AG04450 (cell line): ENCODE data around the gene LRMDA. TPM values are rescaled to one million over a fixed set of nuclear protein-coding genes. Genes with fewer than 3 reads are reported as not detected.
"Not testable (repeated sequence)": the region's sequence is repeated elsewhere in the genome, so short reads cannot be mapped to it uniquely, and the experiment has no call there.

Experiments
- CTCF ChIA-PET: fragments of 300-600, 350-600 bp; formaldehyde crosslinking; extraction: SDS; loops from one replicate; lab custom pipeline; 2022; ENCODE audit warnings: antibody characterized with exemption, inconsistent platforms; lab: Charles Lee
- POLR2A ChIA-PET: fragments of 350-600 bp; formaldehyde crosslinking; extraction: SDS; loops from one replicate; lab custom pipeline; 2021; ENCODE audit warnings: antibody characterized with exemption, inconsistent platforms; lab: Yijun Ruan, JAX
- DNase-seq: peaks from one replicate; pipeline ENCODE4 v3.0.0-alpha.2; 2011; ENCODE audit warnings: low read depth, low spot score
- H3K27ac ChIP-seq: one replicate; pipeline ENCODE4 v1.5.1; 2012; ENCODE audit warnings: low read depth, low read length, control low read depth
- H3K27me3 ChIP-seq: one replicate; pipeline ENCODE4 v1.6.0; 2012; ENCODE audit warnings: low read length; ENCODE audit not compliant: control insufficient read depth, insufficient read depth
- H3K4me3 ChIP-seq: 2 replicates; pipeline ENCODE4 v1.5.1; 2011; ENCODE audit warnings: mild to moderate bottlenecking, low read depth, low read length, control low read depth
- H3K9me3 ChIP-seq: 2 replicates; pipeline ENCODE4 v1.5.1; 2012; ENCODE audit warnings: low read length; ENCODE audit not compliant: control insufficient read depth, insufficient read depth
- CTCF ChIP-seq: IDR thresholded peaks from 2 replicates; pipeline ENCODE4 v1.5.1; 2011; ENCODE audit warnings: low read depth, low read length, control low read depth, inconsistent platforms
- polyA plus RNA-seq: library from polyadenylated mRNA; depleted of rRNA; stranded (reverse); fragments of >200 nt; gene quantifications from 2 replicates; pipeline ENCODE4 v1.2.3, GENCODE V29; 2011

Gene LRMDA
- polyA plus RNA-seq, 1 experiment: 0.12 TPM

DNA sequence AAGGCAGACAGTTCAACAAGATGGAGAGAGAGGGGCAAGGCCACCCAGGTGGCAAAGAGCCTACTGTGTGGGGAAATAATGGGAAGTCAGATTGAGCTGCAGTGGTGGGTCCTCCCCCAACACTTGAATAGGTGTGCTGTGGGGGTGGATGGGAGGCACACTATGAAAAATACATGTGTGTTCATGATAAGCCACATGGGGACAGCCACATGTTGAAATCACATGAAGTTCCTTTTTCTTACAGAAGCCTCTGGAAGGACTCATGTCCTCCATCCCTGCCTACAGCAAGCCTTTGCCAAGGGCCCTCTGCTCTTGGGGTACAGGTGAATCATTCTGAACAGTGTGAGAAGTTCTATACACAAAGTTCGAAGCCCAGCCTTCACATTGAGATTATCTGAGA lies 310.9 kb downstream of the LRMDA start:
- Histone ChIP-seq H3K27ac (no peak overlapping the region), H3K27me3 (peaks cover 2% of the 10 kb centered on the region), H3K9me3 (no peaks in the 10 kb centered on the region), H3K4me3 (no peak overlapping the region)
- no peak for DNase-seq
- TF ChIP-seq CTCF: no peak
- CTCF ChIA-PET: no interaction called here
- POLR2A ChIA-PET: no interaction called here

DNA sequence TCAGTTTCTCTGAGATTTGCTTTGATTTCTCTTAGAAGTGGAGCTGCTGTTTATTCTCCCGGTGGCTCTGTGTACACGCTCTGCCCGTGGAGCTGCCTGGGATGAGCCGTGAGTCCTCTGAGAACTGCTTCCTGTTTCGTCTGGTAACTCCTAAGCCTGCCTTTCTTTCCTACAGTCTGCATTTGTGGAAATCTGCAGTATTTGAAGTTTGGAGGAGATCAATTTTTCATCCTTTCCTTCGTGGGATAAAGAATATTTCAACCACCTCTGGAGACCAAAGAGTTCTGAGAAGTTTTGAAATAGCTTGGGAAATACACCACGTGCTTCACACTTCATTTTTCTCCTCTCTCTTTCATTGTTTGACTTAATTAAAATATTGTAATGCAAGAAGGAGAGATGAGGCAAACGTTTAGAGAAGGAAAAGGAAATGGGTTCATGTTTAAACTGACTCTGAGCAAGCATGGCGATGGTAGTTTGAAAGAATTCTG lies 311.9 kb downstream of the LRMDA start:
- no peak for TF ChIP-seq CTCF
- no peak overlapping the region for H3K27ac ChIP-seq
- ChIA-PET POLR2A (no interaction called here), CTCF (no interaction called here)
- H3K9me3 ChIP-seq: no peaks in the 10 kb centered on the region
- peaks cover 2% of the 10 kb centered on the region for H3K27me3 ChIP-seq
- no peak overlapping the region for H3K4me3 ChIP-seq
- no peak for DNase-seq

GRCh38 chr10:75744261-75744660 lies 312.8 kb downstream of the LRMDA start:
- no peak overlapping the region for H3K27ac ChIP-seq
- TF ChIP-seq CTCF: no peak
- ChIA-PET CTCF (no interaction called here), POLR2A (no interaction called here)
- no peak overlapping the region for H3K4me3 ChIP-seq
- H3K9me3 ChIP-seq: no peaks in the 10 kb centered on the region
- H3K27me3 ChIP-seq: peaks cover 2% of the 10 kb centered on the region
- DNase-seq: no peak

- Histone ChIP-seq H3K27ac (no peak overlapping the region), H3K9me3 (no peaks in the 10 kb centered on the region), H3K27me3 (peaks cover 2% of the 10 kb centered on the region), H3K4me3 (no peak overlapping the region)
- no peak for DNase-seq
- ChIA-PET POLR2A (interaction anchor here (0.6 kb wide), 1 partner anchor 539 kb away, joined by 4 read pairs; no protein-coding TSS in a partner anchor), CTCF (interaction anchor here (0.6 kb wide), 1 partner anchor 10 kb away, joined by 3 read pairs; no protein-coding TSS in a partner anchor)
- TF ChIP-seq CTCF: no peak
These were observed 314.9 kb downstream of the LRMDA start for GRCh38 chr10:75746356-75746755.

DNA sequence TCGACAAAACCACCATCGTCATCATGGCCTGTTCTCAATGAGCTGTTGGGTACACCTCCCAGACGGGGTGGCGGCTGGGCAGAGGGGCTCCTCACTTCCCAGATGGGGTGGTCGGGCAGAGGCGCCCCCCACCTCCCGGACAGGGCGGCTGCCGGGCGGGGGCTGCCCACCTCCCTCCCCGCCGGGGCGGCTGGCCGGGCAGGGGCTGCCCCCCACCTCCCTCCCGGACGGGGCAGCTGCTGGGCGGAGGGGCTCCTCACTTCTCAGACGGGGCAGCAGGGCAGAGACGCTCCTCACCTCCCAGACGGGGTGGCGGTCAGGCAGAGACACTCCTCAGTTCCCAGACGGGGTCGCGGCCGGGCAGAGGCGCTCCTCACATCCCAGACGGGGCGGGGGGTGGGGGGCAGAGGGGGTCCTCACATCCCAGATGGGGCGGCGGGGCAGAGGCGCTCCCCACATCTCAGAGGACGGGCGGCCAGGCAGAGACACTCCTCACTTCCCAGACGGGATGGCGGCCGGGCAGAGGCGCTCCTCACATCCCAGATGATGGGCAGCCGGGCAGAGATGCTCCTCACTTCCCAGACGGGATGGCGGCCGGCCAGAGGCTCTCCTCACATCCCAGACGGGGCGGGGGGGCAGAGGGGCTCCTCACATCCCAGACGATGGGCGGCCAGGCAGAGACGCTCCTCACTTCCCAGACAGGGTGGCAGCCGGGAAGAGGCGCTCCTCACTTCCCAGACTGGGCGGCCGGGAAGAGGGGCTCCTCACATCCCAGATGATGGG lies 318.9 kb downstream of the LRMDA start:
- H3K27me3 ChIP-seq, H3K9me3 ChIP-seq, CTCF ChIA-PET, DNase-seq, POLR2A ChIA-PET, H3K27ac ChIP-seq, H3K4me3 ChIP-seq: not testable (repeated sequence)
